Transverse colon (tissue), 4 donors: ENCODE data around the gene COL24A1.

ENCODE experiments used
- EP300 ChIP-seq: sonication (generic); formaldehyde crosslinking; IDR thresholded peaks from one replicate; pipeline ENCODE4 v1.6.1; 2017; ENCODE audit warnings: antibody characterized with exemption, low read depth
- POLR2A ChIP-seq: fragments of 450-650 bp; IDR thresholded peaks from one replicate; pipeline ENCODE4 v1.6.1; 2016; ENCODE audit warnings: antibody characterized with exemption, mild to moderate bottlenecking, moderate library complexity
- POLR2AphosphoS5 ChIP-seq, 3 donors: sonication (generic); formaldehyde crosslinking; IDR thresholded peaks; one replicate each; pipeline ENCODE4 v1.6.1; 2016; ENCODE audit warnings: antibody characterized with exemption in 3 of 3
- TF ChIP-seq, protein P1 (sequence below), 5 experiments: fragments of 200-600 bp in 3 of 5; fragments of 450-650 bp in 2 of 5; sonication (generic) in 3 of 5; IDR thresholded peaks; 1 replicate in 2 of 5; 2 replicates in 3 of 5; pipeline ENCODE4 v1.5.1; 2016 to 2017; ENCODE audit warnings: antibody characterized with exemption in 5 of 5, inconsistent platforms in 3 of 5, mild to moderate bottlenecking in 2 of 5, moderate library complexity in 1 of 5

DNA sequence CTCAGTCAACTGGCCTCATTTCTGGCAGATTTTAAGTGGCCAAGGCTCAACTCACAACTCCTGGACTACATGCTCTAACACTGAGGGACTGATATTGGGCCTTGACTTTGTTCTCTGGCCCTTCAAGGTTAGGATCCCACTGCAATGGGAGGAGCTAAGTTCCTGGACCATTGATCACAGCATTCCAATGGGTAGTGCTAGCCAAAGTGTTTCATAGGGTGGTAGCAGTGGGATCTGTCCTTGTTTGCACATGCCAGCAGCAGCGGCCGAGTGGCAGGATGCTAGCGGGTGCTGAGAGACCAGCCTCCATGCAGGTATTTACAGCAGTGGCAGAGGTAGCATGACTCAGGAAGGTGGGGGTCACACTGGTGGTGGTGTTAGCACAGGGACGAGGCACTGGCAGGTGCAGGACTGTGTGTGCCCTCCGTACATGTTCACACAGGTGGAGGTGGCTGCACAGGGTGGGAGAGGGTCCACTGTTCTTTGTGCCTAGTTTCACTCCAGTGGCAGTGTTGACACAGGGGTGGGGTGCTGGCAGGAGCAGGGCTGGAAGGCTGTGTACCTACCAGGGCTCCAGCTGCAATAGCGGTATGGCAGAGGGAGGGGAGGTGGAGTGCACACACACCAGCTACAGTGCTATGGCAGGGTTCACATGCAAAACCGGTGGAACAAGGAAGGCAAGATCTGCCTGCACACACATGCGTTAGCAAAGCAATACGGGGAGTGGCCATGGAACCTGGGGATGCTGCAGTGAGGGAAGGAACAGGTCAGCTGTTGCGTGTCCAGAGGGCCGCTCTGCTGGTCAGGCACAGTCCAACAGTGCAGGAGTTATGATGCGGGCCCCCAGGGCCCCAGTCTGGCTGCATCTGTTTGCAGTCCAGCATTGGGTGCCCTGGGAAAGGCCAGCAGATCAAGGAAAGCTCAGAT lies 51.7 kb downstream of the COL24A1 start:
- TF ChIP-seq, protein P1, sequence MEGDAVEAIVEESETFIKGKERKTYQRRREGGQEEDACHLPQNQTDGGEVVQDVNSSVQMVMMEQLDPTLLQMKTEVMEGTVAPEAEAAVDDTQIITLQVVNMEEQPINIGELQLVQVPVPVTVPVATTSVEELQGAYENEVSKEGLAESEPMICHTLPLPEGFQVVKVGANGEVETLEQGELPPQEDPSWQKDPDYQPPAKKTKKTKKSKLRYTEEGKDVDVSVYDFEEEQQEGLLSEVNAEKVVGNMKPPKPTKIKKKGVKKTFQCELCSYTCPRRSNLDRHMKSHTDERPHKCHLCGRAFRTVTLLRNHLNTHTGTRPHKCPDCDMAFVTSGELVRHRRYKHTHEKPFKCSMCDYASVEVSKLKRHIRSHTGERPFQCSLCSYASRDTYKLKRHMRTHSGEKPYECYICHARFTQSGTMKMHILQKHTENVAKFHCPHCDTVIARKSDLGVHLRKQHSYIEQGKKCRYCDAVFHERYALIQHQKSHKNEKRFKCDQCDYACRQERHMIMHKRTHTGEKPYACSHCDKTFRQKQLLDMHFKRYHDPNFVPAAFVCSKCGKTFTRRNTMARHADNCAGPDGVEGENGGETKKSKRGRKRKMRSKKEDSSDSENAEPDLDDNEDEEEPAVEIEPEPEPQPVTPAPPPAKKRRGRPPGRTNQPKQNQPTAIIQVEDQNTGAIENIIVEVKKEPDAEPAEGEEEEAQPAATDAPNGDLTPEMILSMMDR (IDR thresholded peaks at IDR 0.05): no peak
- TF ChIP-seq POLR2AphosphoS5 (IDR thresholded peaks at IDR 0.05): no peak
- no peak for TF ChIP-seq POLR2A
- no peak for TF ChIP-seq EP300
